Gastrocnemius medialis (tissue), 4 donors: ENCODE results near the gene WDR4. TPM values are rescaled to one million over a fixed set of nuclear protein-coding genes. Genes with fewer than 3 reads are reported as not detected.
"Not testable (repeated sequence)": the region's sequence is repeated elsewhere in the genome, so short reads cannot be mapped to it uniquely, and the experiment has no call there.

ENCODE experiments used
- ATAC-seq, 2 donors: fragments of 150-250 bp; one replicate each; pipeline ENCODE4 v1.9.1; 2016
- DNase-seq, 2 donors: peaks; one replicate each; pipeline ENCODE4 v3.0.0-alpha.2; 2019
- H3K27ac ChIP-seq, 4 donors: fragments of 200-600 bp; sonication (generic); 1 replicate in 1 of 4; 2 replicates in 3 of 4; pipeline ENCODE4 v1.5.1; 2016 to 2018; ENCODE audit warnings: mild to moderate bottlenecking in 2 of 4, moderate library complexity in 1 of 4
- H3K27me3 ChIP-seq, 3 donors: fragments of 200-600 bp; sonication (generic) in 2 of 3; 1 replicate in 1 of 3; 2 replicates in 2 of 3; pipeline versions ENCODE4 v1.5.1 to v1.6.0; 2016 to 2019; ENCODE audit warnings: mild to moderate bottlenecking in 1 of 3, moderate library complexity in 1 of 3
- H3K36me3 ChIP-seq, 2 donors: fragments of 200-600 bp; sonication (generic) in 1 of 2; one replicate each; pipeline ENCODE4 v1.5.1; 2017 to 2018
- H3K4me1 ChIP-seq, 2 donors: fragments of 200-600 bp; sonication (generic) in 1 of 2; one replicate each; pipeline ENCODE4 v1.5.1; 2016 to 2017; ENCODE audit warnings: mild to moderate bottlenecking in 2 of 2
- H3K4me3 ChIP-seq, 4 donors: fragments of 200-600 bp; sonication (generic) in 3 of 4; 1 replicate in 1 of 4; 2 replicates in 3 of 4; pipeline ENCODE4 v1.5.1; 2016 to 2019; ENCODE audit warnings: mild to moderate bottlenecking in 2 of 4
- H3K9me3 ChIP-seq, 3 donors: fragments of 200-600 bp; sonication (generic) in 2 of 3; 1 replicate in 1 of 3; 2 replicates in 2 of 3; pipeline ENCODE4 v1.5.1; 2016 to 2019
- CTCF ChIP-seq, 5 experiments: fragments of 450-650 bp in 3 of 5; fragments of 200-600 bp in 2 of 5; sonication (generic) in 2 of 5; IDR thresholded peaks in 4 of 5; conservative IDR thresholded peaks in 1 of 5; 1 replicate in 4 of 5; 2 replicates in 1 of 5; pipeline ENCODE4 v1.5.1; 2016 to 2019; ENCODE audit warnings: antibody characterized with exemption in 5 of 5, mild to moderate bottlenecking in 3 of 5, moderate library complexity in 3 of 5
- POLR2A ChIP-seq, 2 donors: fragments of 450-650 bp; IDR thresholded peaks; one replicate each; pipeline ENCODE4 v1.6.1; 2017; ENCODE audit warnings: antibody characterized with exemption in 2 of 2, mild to moderate bottlenecking in 2 of 2, moderate library complexity in 2 of 2
- in situ Hi-C, 4 donors: fragments of 200-750 bp; cut with MboI; loops; one replicate each; pipeline versions ENCODE4 v1.15.0 to v1.8.0; 2017; ENCODE audit warnings: low sequenced_read_pairs in 4 of 4
- intact Hi-C: fragments of 100-400 bp; cut with DNase I; formaldehyde crosslinking; loops from one replicate; pipeline ENCODE4 v1.15.1; 2023; ENCODE audit warnings: low total_unique reads
- total RNA-seq, 4 donors: library from RNA; depleted of rRNA; stranded (reverse); fragments of >200 nt; gene quantifications; one replicate each; pipeline versions ENCODE4 v1.1.0 to v1.2.3, GENCODE V29; 2016

WDR4 gene
- total RNA-seq, 4 donors from 2014 or later, result 1.9 to 13.3 (median 4.4) TPM

GRCh38 chr21:42811960-42812359 is 67.4 kb downstream of the WDR4 start:
- TF ChIP-seq POLR2A (IDR thresholded peaks at IDR 0.05) (no peak), CTCF (IDR thresholded peaks at IDR 0.05 in 4 of 5, conservative IDR thresholded peaks at IDR 0.05 in 1 of 5) (no peak)
- no peaks in the 10 kb centered on the region for H3K36me3 ChIP-seq
- DNase-seq, result no peak
- no peak for ATAC-seq
- H3K4me3 ChIP-seq, result no peak overlapping the region
- no peaks in the 10 kb centered on the region for H3K4me1 ChIP-seq
- H3K27ac ChIP-seq, result no peak overlapping the region
- in situ Hi-C loops, result loop anchor here in 2 of 4 donors (25.0 kb wide), 3 partner anchors 200 to 500 kb away; partner anchors contain the start of gene TFF3 (in 1 of the 2)
- peaks cover 0 to 3% (median 0%) of the 10 kb centered on the region in 3 donors for H3K27me3 ChIP-seq
- H3K9me3 ChIP-seq, result no peaks in the 10 kb centered on the region
- intact Hi-C loops, result no loop called here

GRCh38 chr21:42809577-42810475 is 69.5 kb downstream of the WDR4 start:
- ATAC-seq (no peak), DNase-seq (no peak)
- in situ Hi-C loops, result loop anchor here in 2 of 4 donors (25.0 kb wide), 3 partner anchors 198 to 498 kb away; partner anchors contain the start of gene TFF3 (in 1 of the 2)
- peaks cover 0 to 3% (median 0%) of the 10 kb centered on the region in 3 donors for H3K27me3 ChIP-seq
- no peaks in the 10 kb centered on the region for H3K4me1 ChIP-seq
- H3K27ac ChIP-seq, result no peak overlapping the region
- H3K9me3 ChIP-seq, result no peaks in the 10 kb centered on the region
- intact Hi-C loops, result no loop called here
- TF ChIP-seq POLR2A (IDR thresholded peaks at IDR 0.05) (no peak), CTCF (IDR thresholded peaks at IDR 0.05 in 4 of 5, conservative IDR thresholded peaks at IDR 0.05 in 1 of 5) (no peak)
- no peaks in the 10 kb centered on the region for H3K36me3 ChIP-seq
- H3K4me3 ChIP-seq, result no peak overlapping the region

GRCh38 chr21:42809171-42809570 is 70.2 kb downstream of the WDR4 start:
- no peak overlapping the region for H3K4me3 ChIP-seq
- in situ Hi-C loops (loop anchor here in 2 of 4 donors (25.0 kb wide), 3 partner anchors 197 to 497 kb away; partner anchors contain the start of gene TFF3 (in 1 of the 2)), intact Hi-C loops (no loop called here)
- ATAC-seq, result no peak
- no peaks in the 10 kb centered on the region for H3K4me1 ChIP-seq
- no peak for DNase-seq
- H3K9me3 ChIP-seq, result no peaks in the 10 kb centered on the region
- H3K27me3 ChIP-seq, result peaks cover 0 to 3% (median 0%) of the 10 kb centered on the region in 3 donors
- H3K27ac ChIP-seq, result no peak overlapping the region
- TF ChIP-seq POLR2A (IDR thresholded peaks at IDR 0.05), result no peak
- TF ChIP-seq CTCF (IDR thresholded peaks at IDR 0.05 in 4 of 5, conservative IDR thresholded peaks at IDR 0.05 in 1 of 5), result no peak
- no peaks in the 10 kb centered on the region for H3K36me3 ChIP-seq

GRCh38 chr21:42807938-42808613 is 71.3 kb downstream of the WDR4 start:
- Histone ChIP-seq H3K4me1 (no peaks in the 10 kb centered on the region), H3K27ac (no peak overlapping the region), H3K27me3 (peaks cover 0 to 3% (median 0%) of the 10 kb centered on the region in 3 donors), H3K9me3 (no peaks in the 10 kb centered on the region), H3K36me3 (no peaks in the 10 kb centered on the region), H3K4me3 (no peak overlapping the region)
- intact Hi-C loops (no loop called here), in situ Hi-C loops (loop anchor here in 2 of 4 donors (25.0 kb wide), 3 partner anchors 196 to 496 kb away; partner anchors contain the start of gene TFF3 (in 1 of the 2))
- ATAC-seq (no peak), DNase-seq (no peak)
- TF ChIP-seq POLR2A (IDR thresholded peaks at IDR 0.05) (no peak), CTCF (IDR thresholded peaks at IDR 0.05 in 4 of 5, conservative IDR thresholded peaks at IDR 0.05 in 1 of 5) (no peak)

- not testable (repeated sequence) for H3K27ac ChIP-seq, ATAC-seq
- in situ Hi-C loops, result loop anchor here in 2 of 4 donors (25.0 kb wide), 3 partner anchors 195 to 495 kb away; partner anchors contain the start of gene TFF3 (in 1 of the 2)
Measured at GRCh38 chr21:42807293-42807895, 71.9 kb downstream of the WDR4 start.

More at GRCh38 chr21:42807293-42807895, 71.9 kb downstream of the WDR4 start:
- DNase-seq, H3K4me1 ChIP-seq, intact Hi-C loops, H3K9me3 ChIP-seq, H3K4me3 ChIP-seq, H3K27me3 ChIP-seq, H3K36me3 ChIP-seq: not testable (repeated sequence)
